GM15510 (cell line): Measurements from ENCODE around the gene ATP1B1.

Source experiments
- POLR2A ChIP-seq: IDR thresholded peaks from 3 replicates; pipeline ENCODE4 v1.6.1; 2011; ENCODE audit warnings: borderline replicate concordance; ENCODE audit not compliant: insufficient read length; ENCODE audit errors: extremely low read depth

Gene ATP1B1

GRCh38 chr1:169119405-169119804 is 12.9 kb downstream of the ATP1B1 start:
- TF ChIP-seq POLR2A: no peak

- no peak for TF ChIP-seq POLR2A
Observed at GRCh38 chr1:169120066-169120465, 13.6 kb downstream of the ATP1B1 start.

- TF ChIP-seq POLR2A: no peak
Observed at GRCh38 chr1:169121146-169121923, 14.8 kb downstream of the ATP1B1 start.

- no peak for TF ChIP-seq POLR2A
Observed at GRCh38 chr1:169122976-169123375, 16.5 kb downstream of the ATP1B1 start.

GRCh38 chr1:169124459-169124858 is 18.0 kb downstream of the ATP1B1 start:
- TF ChIP-seq POLR2A: no peak

- TF ChIP-seq POLR2A: no peak
Observed at GRCh38 chr1:169126335-169126734, 19.8 kb downstream of the ATP1B1 start.

GRCh38 chr1:169127305-169127704 is 20.8 kb downstream of the ATP1B1 start:
- no peak for TF ChIP-seq POLR2A

GRCh38 chr1:169128562-169128961 is 22.1 kb downstream of the ATP1B1 start:
- no peak for TF ChIP-seq POLR2A

- no peak for TF ChIP-seq POLR2A
Observed at GRCh38 chr1:169129109-169129784, 22.8 kb downstream of the ATP1B1 start.

GRCh38 chr1:169130683-169131082 is 24.2 kb downstream of the ATP1B1 start:
- no peak for TF ChIP-seq POLR2A

GRCh38 chr1:169132512-169133227 is 26.2 kb downstream of the ATP1B1 start:
- no peak for TF ChIP-seq POLR2A

GRCh38 chr1:169133228-169133576 is 26.7 kb downstream of the ATP1B1 start:
- no peak for TF ChIP-seq POLR2A

GRCh38 chr1:169133801-169134502 is 27.5 kb downstream of the ATP1B1 start:
- no peak for TF ChIP-seq POLR2A

GRCh38 chr1:169137357-169137756 is 30.9 kb downstream of the ATP1B1 start:
- no peak for TF ChIP-seq POLR2A
